H1 (cell line): Measurements from ENCODE around the gene TPRN. TPM values are rescaled to one million over a fixed set of nuclear protein-coding genes. Genes with fewer than 3 reads are reported as not detected.

Source experiments
- CTCF ChIA-PET: fragments of 300-600 bp; sonication (Branson Sonifier 250); formaldehyde crosslinking; loops from one replicate; lab custom pipeline; 2021; ENCODE audit not compliant: partially characterized antibody; lab: Charles Lee
- POLR2A ChIA-PET: fragments of 300-600 bp; sonication (Branson Sonifier 250); formaldehyde crosslinking; loops from one replicate; lab custom pipeline; 2021; ENCODE audit warnings: inconsistent platforms; ENCODE audit not compliant: partially characterized antibody; lab: Charles Lee
- DNase-seq, 2 experiments: peaks; one replicate each; pipeline versions ENCODE4 v3.0.0 to v3.0.0-alpha.2; 2010 to 2022; ENCODE audit warnings: low spot score in 2 of 2, low read depth in 1 of 2, mixed read lengths in 1 of 2
- FAIRE-seq: peaks from 2 replicates; lab custom pipeline; 2011; peaks lifted over from hg19 to GRCh38; lab: Jason Lieb, UNC
- H2AFZ ChIP-seq: 2 replicates; pipeline ENCODE4 v1.8.1; 2012; ENCODE audit warnings: low read length, inconsistent platforms
- H2AK5ac ChIP-seq: 2 replicates; pipeline ENCODE4 v1.6.1; 2013; ENCODE audit warnings: low read depth, low read length
- H2BK120ac ChIP-seq: replicated peaks from 2 replicates; pipeline ENCODE3; 2013; ENCODE audit warnings: low read depth, low read length, inconsistent platforms
- H2BK12ac ChIP-seq: 2 replicates; pipeline ENCODE4 v1.6.1; 2013; ENCODE audit warnings: low read depth, low read length
- H2BK15ac ChIP-seq: 2 replicates; pipeline ENCODE4 v1.6.1; 2013; ENCODE audit warnings: low read length
- H2BK20ac ChIP-seq: 2 replicates; pipeline ENCODE4 v1.6.1; 2013; ENCODE audit warnings: low read length
- H2BK5ac ChIP-seq: 2 replicates; pipeline ENCODE4 v1.6.1; 2013; ENCODE audit warnings: low read depth, low read length
- H3K14ac ChIP-seq: 2 replicates; pipeline ENCODE4 v1.6.1; 2013; ENCODE audit warnings: inconsistent platforms; ENCODE audit not compliant: insufficient read length
- H3K18ac ChIP-seq: 2 replicates; pipeline ENCODE4 v1.6.1; 2013; ENCODE audit warnings: low read length; ENCODE audit errors: extremely low read depth
- H3K23ac ChIP-seq: 2 replicates; pipeline ENCODE4 v1.6.1; 2013; ENCODE audit warnings: inconsistent platforms; ENCODE audit not compliant: insufficient read length
- H3K23me2 ChIP-seq: 2 replicates; pipeline ENCODE4 v1.6.1; 2013; ENCODE audit warnings: low read depth, low read length
- H3K27ac ChIP-seq: 2 replicates; pipeline ENCODE4 v1.6.1; 2011; ENCODE audit warnings: low read depth, low read length, inconsistent platforms
- H3K27me3 ChIP-seq, 4 experiments: replicated peaks in 1 of 4; 1 replicate in 1 of 4; 2 replicates in 3 of 4; pipeline versions ENCODE4 v1.6.1 to v1.8.1; 2011 to 2013; ENCODE audit warnings: low read length in 3 of 4, mild to moderate bottlenecking in 3 of 4, inconsistent platforms in 2 of 4, mixed read lengths in 2 of 4, moderate library complexity in 1 of 4; ENCODE audit not compliant: control insufficient read depth in 3 of 4, insufficient read depth in 3 of 4; ENCODE audit errors: extremely low read depth in 1 of 4
- H3K36me3 ChIP-seq, 4 experiments: 2 replicates each; pipeline versions ENCODE4 v1.6.1 to v1.8.1; 2011 to 2013; ENCODE audit warnings: mild to moderate bottlenecking in 4 of 4, low read length in 3 of 4, moderate library complexity in 2 of 4, control low read depth in 1 of 4, inconsistent platforms in 1 of 4; ENCODE audit not compliant: insufficient read depth in 4 of 4, control insufficient read depth in 2 of 4
- H3K4ac ChIP-seq: replicated peaks from 2 replicates; pipeline ENCODE3; 2013; ENCODE audit warnings: low read length, low read depth, mixed read lengths, inconsistent platforms; ENCODE audit not compliant: insufficient read length
- H3K4me1 ChIP-seq, 4 experiments: replicated peaks in 1 of 4; 1 replicate in 1 of 4; 2 replicates in 3 of 4; pipeline versions ENCODE4 v1.6.1 to v1.8.1; 2011 to 2013; ENCODE audit warnings: low read length in 3 of 4, inconsistent platforms in 2 of 4, mixed read lengths in 1 of 4; ENCODE audit not compliant: insufficient read depth in 4 of 4, control insufficient read depth in 3 of 4
- H3K4me2 ChIP-seq, 2 experiments: 2 replicates each; pipeline versions ENCODE4 v1.6.1 to v1.8.1; 2011 to 2013; ENCODE audit warnings: low read depth in 2 of 2, low read length in 2 of 2, control low read depth in 1 of 2, inconsistent platforms in 1 of 2, mild to moderate bottlenecking in 1 of 2; ENCODE audit not compliant: insufficient read depth in 1 of 2
- H3K4me3 ChIP-seq, 4 experiments: fragments of 200-600, 300-600 bp in 1 of 4; sonication (generic), shearing (Covaris generic), sonication (Bioruptor Twin) in 1 of 4; 2 replicates each; pipeline versions ENCODE4 v1.5.1 to v1.8.1; 2011 to 2016; ENCODE audit warnings: low read length in 4 of 4, low read depth in 3 of 4, control low read depth in 2 of 4, inconsistent platforms in 2 of 4, mild to moderate bottlenecking in 2 of 4, mixed read lengths in 1 of 4, moderate library complexity in 1 of 4; ENCODE audit not compliant: insufficient read depth in 2 of 4; ENCODE audit errors: extremely low read depth in 1 of 4
- H3K56ac ChIP-seq: replicated peaks from 2 replicates; pipeline ENCODE3; 2013; ENCODE audit warnings: low read depth, mild to moderate bottlenecking, mixed read lengths, low read length, inconsistent platforms; ENCODE audit not compliant: insufficient read length
- H3K79me1 ChIP-seq: 2 replicates; pipeline ENCODE4 v1.6.1; 2013; ENCODE audit warnings: low read depth, low read length, control low read depth
- H3K79me2 ChIP-seq, 2 experiments: 2 replicates each; pipeline versions ENCODE4 v1.6.1 to v1.8.1; 2012 to 2013; ENCODE audit warnings: low read length in 2 of 2, mild to moderate bottlenecking in 2 of 2, inconsistent platforms in 1 of 2; ENCODE audit not compliant: insufficient read depth in 2 of 2, control insufficient read depth in 1 of 2
- H3K9ac ChIP-seq, 4 experiments: replicated peaks in 1 of 4; 1 replicate in 1 of 4; 2 replicates in 3 of 4; pipeline versions ENCODE4 v1.6.1 to v1.8.1; 2011 to 2013; ENCODE audit warnings: low read depth in 3 of 4, low read length in 3 of 4, control low read depth in 2 of 4, mild to moderate bottlenecking in 2 of 4, moderate library complexity in 2 of 4, inconsistent platforms in 1 of 4; ENCODE audit errors: extremely low read depth in 1 of 4
- H3K9me3 ChIP-seq, 2 experiments: 2 replicates each; pipeline versions ENCODE4 v1.6.1 to v1.8.1; 2012 to 2013; ENCODE audit warnings: mild to moderate bottlenecking in 2 of 2, moderate library complexity in 2 of 2, control low read depth in 1 of 2, inconsistent platforms in 1 of 2, low read depth in 1 of 2, low read length in 1 of 2, mixed read lengths in 1 of 2; ENCODE audit not compliant: insufficient read depth in 2 of 2
- H4K20me1 ChIP-seq, 2 experiments: replicated peaks in 1 of 2; 2 replicates each; pipeline versions ENCODE3 to v1.8.1; 2011 to 2013; ENCODE audit warnings: inconsistent platforms in 2 of 2, low read length in 2 of 2, mild to moderate bottlenecking in 1 of 2; ENCODE audit not compliant: insufficient read depth in 2 of 2, control insufficient read depth in 1 of 2
- H4K5ac ChIP-seq: 2 replicates; pipeline ENCODE4 v1.6.1; 2013; ENCODE audit warnings: low read length, low read depth, mixed read lengths, inconsistent platforms; ENCODE audit not compliant: insufficient read length
- H4K8ac ChIP-seq: 2 replicates; pipeline ENCODE4 v1.8.0; 2013; ENCODE audit warnings: mild to moderate bottlenecking, moderate library complexity, low read length, inconsistent platforms; ENCODE audit not compliant: insufficient read depth; ENCODE audit errors: extremely low read depth
- H4K91ac ChIP-seq: replicated peaks from 2 replicates; pipeline ENCODE3; 2013; ENCODE audit warnings: low read length, mixed read lengths, inconsistent platforms; ENCODE audit not compliant: insufficient read length
- CBX5 ChIP-seq: fragments of 300-800, 300-1000 bp; sonication (generic); IDR thresholded peaks from 2 replicates; pipeline ENCODE4 v1.7.1; 2016; ENCODE audit warnings: antibody characterized with exemption, low read length, low read depth
- FOSL1 ChIP-seq: IDR thresholded peaks from 2 replicates; pipeline ENCODE4 v1.6.1; 2011; ENCODE audit warnings: mild to moderate bottlenecking, low read depth, low read length, moderate library complexity; ENCODE audit not compliant: insufficient read depth
- HDAC2 ChIP-seq, 2 experiments: fragments of 300-600 bp in 1 of 2; sonication (generic) in 1 of 2; IDR thresholded peaks; 2 replicates each; pipeline ENCODE4 v1.6.1; 2011 to 2012; ENCODE audit warnings: low read depth in 2 of 2, low read length in 2 of 2, mild to moderate bottlenecking in 2 of 2, moderate library complexity in 2 of 2, borderline replicate concordance in 1 of 2, inconsistent platforms in 1 of 2
- KDM4A ChIP-seq: IDR thresholded peaks from one replicate; pipeline ENCODE4 v1.7.1; 2012; ENCODE audit warnings: low read depth, mild to moderate bottlenecking, moderate library complexity, low read length, inconsistent platforms; ENCODE audit not compliant: severe bottlenecking
- MAFK ChIP-seq: IDR thresholded peaks from 2 replicates; pipeline ENCODE4 v1.6.1; 2012; ENCODE audit warnings: low read depth, mild to moderate bottlenecking, improper control_type of control experiment, low read length
- POLR2AphosphoS5 ChIP-seq: IDR thresholded peaks from 2 replicates; pipeline ENCODE4 v1.6.1; 2011; ENCODE audit warnings: low read depth, low read length
- RBBP5 ChIP-seq: IDR thresholded peaks from 2 replicates; pipeline ENCODE4 v1.7.1; 2012; ENCODE audit warnings: low read depth, mild to moderate bottlenecking, inconsistent platforms, low read length, moderate library complexity, borderline replicate concordance
- SRF ChIP-seq: IDR thresholded peaks from 2 replicates; pipeline ENCODE4 v1.6.1; 2011; ENCODE audit warnings: mild to moderate bottlenecking, low read depth, low read length, moderate library complexity
- TEAD4 ChIP-seq: IDR thresholded peaks from 2 replicates; pipeline ENCODE4 v1.6.1; 2012; ENCODE audit warnings: low read depth, low read length, inconsistent platforms, mixed read lengths
- WGBS, 2 experiments: shearing (Covaris generic) in 1 of 2; methylation state at CpG; one replicate each; pipeline versions ENCODE4 v1.1.6 to v1.1.7; 2013 to 2015; ENCODE audit warnings: low lambda C conversion rate in 2 of 2, mixed read lengths in 2 of 2, inconsistent platforms in 1 of 2, low coverage in 1 of 2, missing lambda C conversion rate in 1 of 2; ENCODE audit not compliant: insufficient replicate concordance in 2 of 2, insufficient coverage in 1 of 2, insufficient read length in 1 of 2; ENCODE audit errors: extremely low coverage in 1 of 2, missing lambda C conversion rate in 1 of 2; 5-methylcytosine and 5-hydroxymethylcytosine counted together
- polyA plus RNA-seq, 7 experiments: library from polyadenylated mRNA; depleted of rRNA in 3 of 7; stranded (reverse) in 5 of 7; unstranded in 2 of 7; fragments of >200 nt in 5 of 7; fragments of 200-250 nt in 2 of 7; gene quantifications; 1 replicate in 5 of 7; 2 replicates in 1 of 7; 4 replicates in 1 of 7; pipeline versions ENCODE4 v1.2.1 to v1.2.3, GENCODE V29; 2011 to 2013; ENCODE audit warnings: missing spikeins in 2 of 7, mixed read lengths in 2 of 7
- total RNA-seq: library from RNA; stranded (reverse); fragmentation: NEBNext Ultra II Directional; extraction: Animal tissue kit (Norgen Biotek cat#: 25700); gene quantifications from 2 replicates; pipeline ENCODE4 v1.2.1, GENCODE V29; 2021
- TF ChIP-seq, protein P1 (sequence below): IDR thresholded peaks from 2 replicates; pipeline ENCODE4 v1.6.1; 2011; ENCODE audit warnings: low read depth, mild to moderate bottlenecking, low read length; ENCODE audit not compliant: insufficient read depth
- TF ChIP-seq, protein P2 (sequence below): IDR thresholded peaks from 2 replicates; pipeline ENCODE4 v1.6.1; 2012; ENCODE audit warnings: low read length, inconsistent platforms

TPRN gene
- total and polyA plus RNA-seq, 2 of the 8 experiments (the other 6 are each of a cell fraction or from before 2014, with no cell fraction given), result 9.7 to 23.2 TPM

DNA sequence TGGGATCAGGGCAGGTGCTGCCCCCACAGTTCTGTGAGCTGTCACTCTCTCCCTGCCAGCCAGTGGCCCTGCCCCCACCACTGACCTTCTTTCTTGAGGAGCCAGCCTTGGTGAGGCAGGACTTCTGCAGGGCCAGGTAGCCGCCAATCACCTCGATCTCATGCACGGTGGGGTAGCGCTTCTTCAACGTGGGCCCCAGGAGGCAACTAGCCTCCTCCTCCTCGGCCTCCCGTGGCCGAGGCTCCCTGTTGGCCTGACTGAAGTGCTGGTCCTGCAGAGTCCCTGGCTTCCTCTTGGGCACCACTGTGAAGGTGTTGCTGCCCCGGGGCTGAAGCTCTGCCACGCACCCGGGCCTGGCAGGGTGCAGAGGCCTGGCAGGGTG, 1.6 kb downstream of the TPRN start:
- H2BK15ac ChIP-seq, result no peak overlapping the region
- no peak overlapping the region for H2BK12ac ChIP-seq
- H3K79me1 ChIP-seq, result peaks cover 24% of the 10 kb centered on the region
- no peak overlapping the region for H3K9ac ChIP-seq
- DNase-seq (no peak), FAIRE-seq (no peak)
- H3K4me3 ChIP-seq, result peak overlapping the region in 1 of 4 experiments; percentile 67; a peak in 2 of 8 replicates
- H4K8ac ChIP-seq, result peak overlapping the region; percentile 35; the same call in 1 of the 2 replicates
- H3K9me3 ChIP-seq, result no peaks in the 10 kb centered on the region
- no peak overlapping the region for H2BK20ac ChIP-seq
- CTCF ChIA-PET, result interaction anchor here (1.0 to 14.0 kb wide), 5 partner anchors 9 to 30 kb away, joined by 3 to 204 read pairs (median 7); partner anchors contain the start of genes CYSRT1, RNF208, RNF224 and SLC34A3
- H3K56ac ChIP-seq, result no peak overlapping the region
- H4K20me1 ChIP-seq, result peaks cover 5 to 28% of the 10 kb centered on the region in 2 experiments
- 87% methylated on average over 11 of the region's 11 CpGs; no CpG with 5 or more reads in 1 of the 2 experiments for WGBS, 2 experiments
- peak overlapping the region; percentile 70 to 76; a peak in 3 of 4 replicates for H3K4me2 ChIP-seq
- H2AK5ac ChIP-seq, result no peak overlapping the region
- no peak overlapping the region for H2AFZ ChIP-seq
- H3K4me1 ChIP-seq, result peaks cover 0 to 33% (median 17%) of the 10 kb centered on the region in 4 experiments; a peak in 6 of 7 replicates
- H4K91ac ChIP-seq, result no peak overlapping the region
- no peaks in the 10 kb centered on the region for H3K27me3 ChIP-seq
- no peaks in the 10 kb centered on the region for H3K36me3 ChIP-seq
- H3K23ac ChIP-seq, result no peak overlapping the region
- H4K5ac ChIP-seq, result no peak overlapping the region
- peaks cover 0 to 35% of the 10 kb centered on the region in 2 experiments; a peak in 3 of 4 replicates for H3K79me2 ChIP-seq
- no peak overlapping the region for H3K27ac ChIP-seq
- H2BK120ac ChIP-seq, result no peak overlapping the region
- peaks cover 3% of the 10 kb centered on the region; the same call in 1 of the 2 replicates for H3K23me2 ChIP-seq
- no peak overlapping the region for H3K18ac ChIP-seq
- H3K14ac ChIP-seq, result no peak overlapping the region
- H2BK5ac ChIP-seq, result no peak overlapping the region
- H3K4ac ChIP-seq, result no peak overlapping the region
- POLR2A ChIA-PET, result interaction anchor here (0.7 to 2.2 kb wide), 12 partner anchors 10 to 470 kb away, joined by 3 to 21 read pairs (median 4); partner anchors contain the start of genes ANAPC2, RNF208, SSNA1 and TUBB4B
- no peak for TF ChIP-seq SRF
- TF ChIP-seq, protein P1, sequence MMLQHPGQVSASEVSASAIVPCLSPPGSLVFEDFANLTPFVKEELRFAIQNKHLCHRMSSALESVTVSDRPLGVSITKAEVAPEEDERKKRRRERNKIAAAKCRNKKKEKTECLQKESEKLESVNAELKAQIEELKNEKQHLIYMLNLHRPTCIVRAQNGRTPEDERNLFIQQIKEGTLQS, result no peak
- TF ChIP-seq TEAD4, result no peak
- no peak for TF ChIP-seq HDAC2 (IDR thresholded peaks at IDR 0.05; ENCODE audit: borderline replicate concordance in 1 of 2, low read depth in 2 of 2, low read length in 2 of 2)
- TF ChIP-seq MAFK, result no peak
- TF ChIP-seq KDM4A, result no peak
- TF ChIP-seq POLR2AphosphoS5, result no peak
- TF ChIP-seq FOSL1, result no peak
- no peak for TF ChIP-seq CBX5
- no peak for TF ChIP-seq RBBP5
- TF ChIP-seq, protein P2, sequence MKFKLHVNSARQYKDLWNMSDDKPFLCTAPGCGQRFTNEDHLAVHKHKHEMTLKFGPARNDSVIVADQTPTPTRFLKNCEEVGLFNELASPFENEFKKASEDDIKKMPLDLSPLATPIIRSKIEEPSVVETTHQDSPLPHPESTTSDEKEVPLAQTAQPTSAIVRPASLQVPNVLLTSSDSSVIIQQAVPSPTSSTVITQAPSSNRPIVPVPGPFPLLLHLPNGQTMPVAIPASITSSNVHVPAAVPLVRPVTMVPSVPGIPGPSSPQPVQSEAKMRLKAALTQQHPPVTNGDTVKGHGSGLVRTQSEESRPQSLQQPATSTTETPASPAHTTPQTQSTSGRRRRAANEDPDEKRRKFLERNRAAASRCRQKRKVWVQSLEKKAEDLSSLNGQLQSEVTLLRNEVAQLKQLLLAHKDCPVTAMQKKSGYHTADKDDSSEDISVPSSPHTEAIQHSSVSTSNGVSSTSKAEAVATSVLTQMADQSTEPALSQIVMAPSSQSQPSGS, result no peak
